HepG2 (cell line): ENCODE data around the gene TEKT1. TPM values are rescaled to one million over a fixed set of nuclear protein-coding genes. Genes with fewer than 3 reads are reported as not detected.

Experiments used
- CEBPZ ChIP-seq: IDR thresholded peaks from 2 replicates; pipeline ENCODE4 v1.6.1; 2012; ENCODE audit warnings: low read length, improper control_type of control experiment
- ETV5 ChIP-seq: IDR thresholded peaks from 2 replicates; pipeline ENCODE4 v1.6.1; 2018; ENCODE audit warnings: missing biosample characterization, missing genetic modification reagents, inconsistent platforms, borderline replicate concordance
- HMGXB4 ChIP-seq, 2 experiments: sonication (generic) in 1 of 2; formaldehyde crosslinking in 1 of 2; IDR thresholded peaks; 2 replicates each; pipeline versions ENCODE4 v1.4.0 to v1.6.1; 2018 to 2020; ENCODE audit warnings: missing genetic modification reagents in 2 of 2, borderline replicate concordance in 1 of 2, low read depth in 1 of 2, mild to moderate bottlenecking in 1 of 2, missing biosample characterization in 1 of 2
- JDP2 ChIP-seq: sonication (generic); formaldehyde crosslinking; IDR thresholded peaks from 2 replicates; pipeline ENCODE4 v1.8.1; 2022; ENCODE audit warnings: missing genetic modification reagents, borderline replicate concordance
- JUND ChIP-seq: sonication (generic); formaldehyde crosslinking; IDR thresholded peaks from 2 replicates; pipeline ENCODE4 v1.8.0; 2022; ENCODE audit warnings: mild to moderate bottlenecking, missing genetic modification reagents
- KAT7 ChIP-seq: IDR thresholded peaks from 2 replicates; pipeline ENCODE4 v1.6.1; 2018; ENCODE audit warnings: borderline replicate concordance, missing compliant biosample characterization
- KMT2A ChIP-seq: sonication (generic); formaldehyde crosslinking; IDR thresholded peaks from 2 replicates; pipeline ENCODE4 v1.4.0; 2020; ENCODE audit warnings: missing genetic modification reagents
- NR2F1 ChIP-seq, 2 experiments: fragments of 450-650 bp in 1 of 2; formaldehyde crosslinking in 1 of 2; IDR thresholded peaks; 2 replicates each; pipeline versions ENCODE4 v1.5.0 to v1.6.1; 2016 to 2020; ENCODE audit warnings: mild to moderate bottlenecking in 1 of 2, missing compliant biosample characterization in 1 of 2, missing genetic modification reagents in 1 of 2, moderate library complexity in 1 of 2
- PTBP1 ChIP-seq: fragments of 200-400 bp; formaldehyde crosslinking; IDR thresholded peaks from 2 replicates; pipeline ENCODE4 v1.6.1; 2018; ENCODE audit warnings: low read length, low read depth; ENCODE audit not compliant: poor library complexity, severe bottlenecking
- REPIN1 ChIP-seq: sonication (generic); formaldehyde crosslinking; IDR thresholded peaks from 2 replicates; pipeline ENCODE4 v1.8.0; 2022; ENCODE audit warnings: missing genetic modification reagents, low read depth, mild to moderate bottlenecking, borderline replicate concordance
- SOX13 ChIP-seq, 3 experiments: fragments of 450-650 bp in 1 of 3; sonication (generic) in 1 of 3; formaldehyde crosslinking in 1 of 3; IDR thresholded peaks in 2 of 3; conservative IDR thresholded peaks in 1 of 3; 2 replicates each; pipeline versions ENCODE4 v1.5.0 to v1.6.1; 2016 to 2020; ENCODE audit warnings: antibody characterized with exemption in 1 of 3, mild to moderate bottlenecking in 1 of 3, missing compliant biosample characterization in 1 of 3, missing genetic modification reagents in 1 of 3, moderate library complexity in 1 of 3
- SUZ12 ChIP-seq: fragments of 150-350 bp; IDR thresholded peaks from 2 replicates; pipeline ENCODE4 v1.6.1; 2014; ENCODE audit warnings: low read depth, low read length
- SYNCRIP ChIP-seq: fragments of 200-400 bp; formaldehyde crosslinking; IDR thresholded peaks from 2 replicates; pipeline ENCODE4 v1.6.1; 2018; ENCODE audit warnings: mild to moderate bottlenecking, low read depth, low read length; ENCODE audit not compliant: insufficient read depth
- TBX3 ChIP-seq: fragments of 450-650 bp; IDR thresholded peaks from 2 replicates; pipeline ENCODE4 v1.6.1; 2017; ENCODE audit warnings: antibody characterized with exemption, mild to moderate bottlenecking, inconsistent platforms, borderline replicate concordance
- THAP8 ChIP-seq: sonication (generic); formaldehyde crosslinking; IDR thresholded peaks from 2 replicates; pipeline ENCODE4 v1.5.1; 2020; ENCODE audit warnings: missing genetic modification reagents, mild to moderate bottlenecking, borderline replicate concordance
- YEATS4 ChIP-seq: sonication (generic); formaldehyde crosslinking; IDR thresholded peaks from 2 replicates; pipeline ENCODE4 v1.4.0; 2020; ENCODE audit warnings: missing genetic modification reagents, borderline replicate concordance
- ZNF33A ChIP-seq: sonication (generic); formaldehyde crosslinking; IDR thresholded peaks from 2 replicates; pipeline ENCODE4 v1.5.1; 2020; ENCODE audit warnings: missing genetic modification reagents, mild to moderate bottlenecking, moderate library complexity, borderline replicate concordance
- ZNF546 ChIP-seq: sonication (generic); formaldehyde crosslinking; conservative IDR thresholded peaks from 2 replicates; pipeline ENCODE4 v1.8.1; 2023; ENCODE audit warnings: mild to moderate bottlenecking, missing genetic modification reagents
- ZNF589 ChIP-seq: sonication (generic); formaldehyde crosslinking; conservative IDR thresholded peaks from 2 replicates; pipeline ENCODE4 v1.8.0; 2022; ENCODE audit warnings: mild to moderate bottlenecking, moderate library complexity, missing genetic modification reagents
- ZNF672 ChIP-seq: sonication (generic); formaldehyde crosslinking; IDR thresholded peaks from 2 replicates; pipeline ENCODE4 v1.8.1; 2022; ENCODE audit warnings: missing genetic modification reagents
- ZNF691 ChIP-seq: sonication (generic); formaldehyde crosslinking; IDR thresholded peaks from 2 replicates; pipeline ENCODE4 v1.4.0; 2020; ENCODE audit warnings: missing genetic modification reagents, low read depth, mild to moderate bottlenecking, borderline replicate concordance
- polyA plus RNA-seq, 8 experiments: library from polyadenylated mRNA; depleted of rRNA in 3 of 8; stranded (reverse) in 7 of 8; unstranded in 1 of 8; fragments of >200 nt; fragmentation: Illumina TruSeq in 4 of 8; extraction: Trizol in 4 of 8; gene quantifications; 2 replicates each; pipeline versions ENCODE4 v1.2.1 to v1.2.3, GENCODE V29; 2011 to 2016; ENCODE audit warnings: low read depth in 4 of 8, missing spikeins in 1 of 8, mixed read lengths in 1 of 8; ENCODE audit not compliant: insufficient read depth in 1 of 8
- total RNA-seq, 5 experiments: library from RNA; depleted of rRNA; stranded (reverse); fragments of >200 nt; fragmentation: Illumina TruSeq; extraction: Trizol; gene quantifications; 2 replicates each; pipeline ENCODE4 v1.2.3, GENCODE V29; 2016; ENCODE audit warnings: low read depth in 1 of 5

Gene TEKT1
- total and polyA plus RNA-seq, 2 of the 13 experiments (the other 11 are each of a cell fraction or from before 2014, with no cell fraction given) = not detected

- TF ChIP-seq YEATS4 (CRISPR knock-in tag) (no peak; the same call in none of the 2 replicates), KAT7 (CRISPR knock-in tag) (0 out of 2 replicates have a peak, but pooled peaks have one; percentile 36), ZNF33A (CRISPR knock-in tag) (0 out of 2 replicates have a peak, but pooled peaks have one; percentile 48), ZNF691 (CRISPR knock-in tag) (no peak), JDP2 (CRISPR knock-in tag) (no peak), SUZ12 (no peak), ZNF672 (CRISPR knock-in tag) (no peak), HMGXB4 (CRISPR knock-in tag; IDR thresholded peaks at IDR 0.05; ENCODE audit: borderline replicate concordance in 1 of 2, low read depth in 1 of 2) (no peak), ETV5 (CRISPR knock-in tag) (peak; percentile 9; the same call in 1 of the 2 replicates), KMT2A (CRISPR knock-in tag) (no peak), SOX13 (IDR thresholded peaks at IDR 0.05) (no peak), SOX13 (CRISPR knock-in tag; conservative IDR thresholded peaks at IDR 0.05 in 1 of 2, IDR thresholded peaks at IDR 0.05 in 1 of 2) (peak in 1 of 2 experiments; percentile 57; a peak in 2 of 4 replicates), NR2F1 (CRISPR knock-in tag; IDR thresholded peaks at IDR 0.05) (no peak), THAP8 (CRISPR knock-in tag) (no peak), REPIN1 (CRISPR knock-in tag) (no peak), CEBPZ (no peak), SYNCRIP (no peak), ZNF589 (CRISPR knock-in tag) (no peak), TBX3 (no peak), PTBP1 (no peak), ZNF546 (no peak), JUND (no peak)
These were observed 79.2 kb downstream of the TEKT1 start (continued) for GRCh38 chr17:6752068-6752909.
